Omental fat pad (tissue), 4 donors: ENCODE results near the gene SLC9A9. TPM values are rescaled to one million over a fixed set of nuclear protein-coding genes. Genes with fewer than 3 reads are reported as not detected.

Source experiments
- ATAC-seq: fragments of 150-250 bp; one replicate; pipeline ENCODE4 v1.9.1; 2016; ENCODE audit warnings: mild to moderate bottlenecking, moderate library complexity; ENCODE audit not compliant: low FRiP score
- DNase-seq: peaks from one replicate; pipeline ENCODE4 v3.0.0-alpha.2; 2019; ENCODE audit warnings: low spot score
- total RNA-seq, 4 donors: library from RNA; depleted of rRNA; stranded (reverse); fragments of >200 nt; gene quantifications; one replicate each; pipeline ENCODE4 v1.1.0, GENCODE V29; 2016
- TF ChIP-seq, protein P1 (sequence below), 3 donors: fragments of 450-650 bp; IDR thresholded peaks; one replicate each; pipeline ENCODE4 v1.5.1; 2016 to 2017; ENCODE audit warnings: antibody characterized with exemption in 3 of 3, mild to moderate bottlenecking in 3 of 3, moderate library complexity in 2 of 3

Gene SLC9A9
- total RNA-seq, 4 donors from 2014 or later = 15.5 to 39.6 (median 26.9) TPM

- no peak for DNase-seq
- no peak for ATAC-seq
- TF ChIP-seq, protein P1, sequence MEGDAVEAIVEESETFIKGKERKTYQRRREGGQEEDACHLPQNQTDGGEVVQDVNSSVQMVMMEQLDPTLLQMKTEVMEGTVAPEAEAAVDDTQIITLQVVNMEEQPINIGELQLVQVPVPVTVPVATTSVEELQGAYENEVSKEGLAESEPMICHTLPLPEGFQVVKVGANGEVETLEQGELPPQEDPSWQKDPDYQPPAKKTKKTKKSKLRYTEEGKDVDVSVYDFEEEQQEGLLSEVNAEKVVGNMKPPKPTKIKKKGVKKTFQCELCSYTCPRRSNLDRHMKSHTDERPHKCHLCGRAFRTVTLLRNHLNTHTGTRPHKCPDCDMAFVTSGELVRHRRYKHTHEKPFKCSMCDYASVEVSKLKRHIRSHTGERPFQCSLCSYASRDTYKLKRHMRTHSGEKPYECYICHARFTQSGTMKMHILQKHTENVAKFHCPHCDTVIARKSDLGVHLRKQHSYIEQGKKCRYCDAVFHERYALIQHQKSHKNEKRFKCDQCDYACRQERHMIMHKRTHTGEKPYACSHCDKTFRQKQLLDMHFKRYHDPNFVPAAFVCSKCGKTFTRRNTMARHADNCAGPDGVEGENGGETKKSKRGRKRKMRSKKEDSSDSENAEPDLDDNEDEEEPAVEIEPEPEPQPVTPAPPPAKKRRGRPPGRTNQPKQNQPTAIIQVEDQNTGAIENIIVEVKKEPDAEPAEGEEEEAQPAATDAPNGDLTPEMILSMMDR (IDR thresholded peaks at IDR 0.05) = no peak
Observed at GRCh38 chr3:143753456-143753855, 94.8 kb downstream of the SLC9A9 start.

DNA sequence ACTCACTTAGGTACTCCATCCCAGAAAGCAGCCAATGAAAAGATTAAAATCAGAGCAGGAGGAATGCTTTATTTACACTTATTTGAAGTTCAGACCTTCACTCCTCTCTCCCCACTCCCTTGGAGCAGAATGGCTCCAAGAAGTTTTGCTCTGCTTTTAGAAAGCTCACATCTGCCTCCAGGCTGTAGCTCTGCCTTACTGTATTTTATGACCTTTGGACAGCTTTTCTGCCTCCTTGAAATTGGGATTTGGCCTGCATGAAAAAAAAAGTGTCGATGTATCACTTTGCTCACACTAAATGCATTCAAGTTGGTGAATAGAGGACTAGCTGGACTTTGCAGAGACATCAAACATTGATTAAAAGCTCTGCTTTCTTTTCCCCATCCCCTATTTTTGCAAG lies 95.3 kb downstream of the SLC9A9 start:
- DNase-seq = no peak
- no peak for ATAC-seq
- TF ChIP-seq, protein P1 (IDR thresholded peaks at IDR 0.05) = no peak

DNA sequence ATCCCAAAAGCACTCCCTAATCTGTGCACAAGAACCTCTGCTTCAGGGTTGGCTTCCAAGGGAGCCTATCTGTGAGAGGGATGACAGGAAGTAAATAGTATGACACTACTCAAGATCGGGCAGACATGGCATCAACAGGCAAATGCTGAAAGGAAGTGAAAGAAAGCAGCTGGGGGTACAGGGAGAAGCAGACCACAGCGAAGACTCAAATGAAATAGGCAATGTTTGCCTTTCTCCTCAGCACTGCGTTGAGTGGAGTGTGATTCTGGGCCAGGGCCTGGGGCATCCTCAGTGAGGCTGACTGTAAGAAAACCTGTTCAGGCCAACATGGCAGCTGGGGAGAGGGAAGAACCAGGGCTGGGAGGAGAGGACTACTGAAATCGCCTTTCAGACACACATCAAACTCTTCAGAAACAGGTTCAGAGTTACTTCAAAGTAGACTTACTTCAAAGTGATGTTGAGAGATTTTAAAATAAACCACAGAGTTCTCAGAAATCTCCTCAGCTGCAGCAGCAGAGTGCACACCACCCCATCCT lies 96.6 kb downstream of the SLC9A9 start:
- TF ChIP-seq, protein P1 (IDR thresholded peaks at IDR 0.05) = no peak
- ATAC-seq (no peak), DNase-seq (no peak)

DNA sequence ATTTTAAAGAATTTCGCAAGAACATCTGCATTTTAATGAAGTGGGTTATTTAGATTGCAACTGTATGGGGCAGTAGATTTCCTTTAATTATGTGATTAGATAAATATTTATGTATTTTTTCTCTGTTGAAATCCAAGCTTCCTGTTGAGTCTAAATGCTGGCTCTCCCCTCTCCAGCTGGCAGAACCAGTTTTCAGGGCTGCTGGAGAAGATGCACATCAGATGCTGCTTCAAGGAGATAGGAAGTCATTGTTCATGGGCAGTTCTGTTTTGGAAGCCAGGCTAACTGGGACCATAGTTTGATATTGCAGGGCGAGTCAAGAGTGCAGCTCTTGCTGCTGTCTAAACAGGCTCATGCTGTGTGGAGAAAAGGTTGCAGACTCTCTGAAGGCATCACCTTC lies 97.4 kb downstream of the SLC9A9 start:
- TF ChIP-seq, protein P1 (IDR thresholded peaks at IDR 0.05) = no peak
- no peak for ATAC-seq
- no peak for DNase-seq

DNA sequence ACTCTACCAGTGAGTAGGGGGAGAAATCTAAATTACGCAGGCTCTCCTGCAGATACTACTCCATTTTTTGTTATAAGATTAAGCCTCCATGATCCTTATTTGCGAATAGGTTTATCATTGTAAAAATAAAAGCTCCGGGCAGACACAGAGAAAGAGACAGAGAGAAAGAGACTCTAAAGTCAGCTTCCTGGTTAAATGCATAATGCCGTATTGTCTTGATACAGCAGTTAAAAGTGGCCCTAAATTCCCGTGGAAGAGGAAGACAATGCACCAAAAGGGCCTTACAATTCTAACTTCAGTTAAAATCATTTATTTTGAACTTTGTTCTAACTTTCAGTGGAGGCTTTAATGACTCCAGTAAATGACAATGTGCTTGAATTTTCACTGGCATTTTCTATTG lies 98.3 kb downstream of the SLC9A9 start:
- TF ChIP-seq, protein P1 (IDR thresholded peaks at IDR 0.05) = no peak
- ATAC-seq = no peak
- no peak for DNase-seq

DNA sequence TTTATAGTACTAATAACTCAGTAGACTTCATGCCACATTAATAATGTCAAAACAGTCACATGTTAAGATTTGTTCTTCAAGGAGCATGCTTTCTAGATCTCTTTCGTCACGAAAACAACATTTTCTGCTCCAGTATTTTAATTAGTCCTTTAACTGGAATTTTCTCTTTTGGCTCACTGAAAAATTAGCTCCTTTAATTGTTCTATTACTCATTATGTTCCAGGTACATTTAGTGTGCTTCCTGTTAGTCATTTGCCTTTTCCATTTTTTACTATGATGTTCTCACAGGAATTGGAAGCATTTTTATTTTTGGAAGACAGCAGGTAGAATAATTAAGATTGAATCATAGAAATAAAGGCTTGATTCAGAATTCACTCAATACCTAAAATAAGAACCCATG lies 111.2 kb downstream of the SLC9A9 start:
- DNase-seq (no peak), ATAC-seq (no peak)
- TF ChIP-seq, protein P1 (IDR thresholded peaks at IDR 0.05) = no peak

DNA sequence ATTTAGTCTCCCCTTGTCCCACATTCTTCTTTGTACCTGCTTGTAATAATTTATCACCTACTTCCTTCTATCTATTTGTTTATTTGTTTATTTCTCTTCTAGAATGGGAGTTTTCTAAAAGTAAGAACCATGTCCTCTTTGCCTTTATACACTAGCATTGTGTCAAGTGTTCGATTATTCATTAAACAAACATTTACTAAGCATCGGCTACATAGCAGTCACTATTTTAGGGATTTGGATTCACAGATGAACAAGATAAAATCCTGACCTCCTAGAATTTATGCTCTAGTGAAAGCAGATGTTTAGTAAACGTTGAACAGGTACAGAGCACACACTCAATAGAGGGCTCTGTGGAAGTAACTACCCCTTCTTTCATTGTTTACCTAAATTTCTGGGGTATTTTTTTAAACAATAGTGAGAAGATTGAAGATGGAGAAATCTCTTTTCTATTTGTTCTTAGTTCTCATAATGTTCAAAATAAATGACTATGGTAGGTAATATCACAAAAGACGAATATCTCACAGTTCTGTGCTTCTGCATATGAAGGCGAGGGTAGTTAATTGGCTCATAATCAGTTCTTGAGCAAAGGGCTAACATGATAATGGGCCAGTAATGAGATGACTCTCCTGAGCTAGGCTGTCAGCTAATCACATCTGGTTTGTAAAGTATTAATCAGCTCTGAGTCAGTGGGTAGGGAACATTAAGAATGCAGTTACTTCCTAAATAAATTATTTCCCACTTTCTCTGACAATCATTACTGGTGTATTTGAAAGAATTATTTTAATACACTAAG lies 111.9 kb downstream of the SLC9A9 start:
- TF ChIP-seq, protein P1 (IDR thresholded peaks at IDR 0.05) = no peak
- DNase-seq (no peak), ATAC-seq (no peak)
